H1 (cell line): Measurements from ENCODE around the gene RBM38. TPM values are rescaled to one million over a fixed set of nuclear protein-coding genes. Genes with fewer than 3 reads are reported as not detected.

Experiments
- CTCF ChIA-PET: fragments of 300-600 bp; sonication (Branson Sonifier 250); formaldehyde crosslinking; loops from one replicate; lab custom pipeline; 2021; ENCODE audit not compliant: partially characterized antibody; lab: Charles Lee
- POLR2A ChIA-PET: fragments of 300-600 bp; sonication (Branson Sonifier 250); formaldehyde crosslinking; loops from one replicate; lab custom pipeline; 2021; ENCODE audit warnings: inconsistent platforms; ENCODE audit not compliant: partially characterized antibody; lab: Charles Lee
- DNase-seq, 2 experiments: peaks; one replicate each; pipeline versions ENCODE4 v3.0.0 to v3.0.0-alpha.2; 2010 to 2022; ENCODE audit warnings: low spot score in 2 of 2, low read depth in 1 of 2, mixed read lengths in 1 of 2
- FAIRE-seq: peaks from 2 replicates; lab custom pipeline; 2011; peaks lifted over from hg19 to GRCh38; lab: Jason Lieb, UNC
- H2AFZ ChIP-seq: 2 replicates; pipeline ENCODE4 v1.8.1; 2012; ENCODE audit warnings: low read length, inconsistent platforms
- H2AK5ac ChIP-seq: 2 replicates; pipeline ENCODE4 v1.6.1; 2013; ENCODE audit warnings: low read depth, low read length
- H2BK120ac ChIP-seq: replicated peaks from 2 replicates; pipeline ENCODE3; 2013; ENCODE audit warnings: low read depth, low read length, inconsistent platforms
- H2BK12ac ChIP-seq: 2 replicates; pipeline ENCODE4 v1.6.1; 2013; ENCODE audit warnings: low read depth, low read length
- H2BK15ac ChIP-seq: 2 replicates; pipeline ENCODE4 v1.6.1; 2013; ENCODE audit warnings: low read length
- H2BK20ac ChIP-seq: 2 replicates; pipeline ENCODE4 v1.6.1; 2013; ENCODE audit warnings: low read length
- H2BK5ac ChIP-seq: 2 replicates; pipeline ENCODE4 v1.6.1; 2013; ENCODE audit warnings: low read depth, low read length
- H3K14ac ChIP-seq: 2 replicates; pipeline ENCODE4 v1.6.1; 2013; ENCODE audit warnings: inconsistent platforms; ENCODE audit not compliant: insufficient read length
- H3K18ac ChIP-seq: 2 replicates; pipeline ENCODE4 v1.6.1; 2013; ENCODE audit warnings: low read length; ENCODE audit errors: extremely low read depth
- H3K23ac ChIP-seq: 2 replicates; pipeline ENCODE4 v1.6.1; 2013; ENCODE audit warnings: inconsistent platforms; ENCODE audit not compliant: insufficient read length
- H3K23me2 ChIP-seq: 2 replicates; pipeline ENCODE4 v1.6.1; 2013; ENCODE audit warnings: low read depth, low read length
- H3K27ac ChIP-seq: 2 replicates; pipeline ENCODE4 v1.6.1; 2011; ENCODE audit warnings: low read depth, low read length, inconsistent platforms
- H3K27me3 ChIP-seq, 4 experiments: replicated peaks in 1 of 4; 1 replicate in 1 of 4; 2 replicates in 3 of 4; pipeline versions ENCODE4 v1.6.1 to v1.8.1; 2011 to 2013; ENCODE audit warnings: low read length in 3 of 4, mild to moderate bottlenecking in 3 of 4, inconsistent platforms in 2 of 4, mixed read lengths in 2 of 4, moderate library complexity in 1 of 4; ENCODE audit not compliant: control insufficient read depth in 3 of 4, insufficient read depth in 3 of 4; ENCODE audit errors: extremely low read depth in 1 of 4
- H3K36me3 ChIP-seq, 4 experiments: 2 replicates each; pipeline versions ENCODE4 v1.6.1 to v1.8.1; 2011 to 2013; ENCODE audit warnings: mild to moderate bottlenecking in 4 of 4, low read length in 3 of 4, moderate library complexity in 2 of 4, control low read depth in 1 of 4, inconsistent platforms in 1 of 4; ENCODE audit not compliant: insufficient read depth in 4 of 4, control insufficient read depth in 2 of 4
- H3K4ac ChIP-seq: replicated peaks from 2 replicates; pipeline ENCODE3; 2013; ENCODE audit warnings: low read length, low read depth, mixed read lengths, inconsistent platforms; ENCODE audit not compliant: insufficient read length
- H3K4me1 ChIP-seq, 4 experiments: replicated peaks in 1 of 4; 1 replicate in 1 of 4; 2 replicates in 3 of 4; pipeline versions ENCODE4 v1.6.1 to v1.8.1; 2011 to 2013; ENCODE audit warnings: low read length in 3 of 4, inconsistent platforms in 2 of 4, mixed read lengths in 1 of 4; ENCODE audit not compliant: insufficient read depth in 4 of 4, control insufficient read depth in 3 of 4
- H3K4me2 ChIP-seq, 2 experiments: 2 replicates each; pipeline versions ENCODE4 v1.6.1 to v1.8.1; 2011 to 2013; ENCODE audit warnings: low read depth in 2 of 2, low read length in 2 of 2, control low read depth in 1 of 2, inconsistent platforms in 1 of 2, mild to moderate bottlenecking in 1 of 2; ENCODE audit not compliant: insufficient read depth in 1 of 2
- H3K4me3 ChIP-seq, 4 experiments: fragments of 200-600, 300-600 bp in 1 of 4; sonication (generic), shearing (Covaris generic), sonication (Bioruptor Twin) in 1 of 4; 2 replicates each; pipeline versions ENCODE4 v1.5.1 to v1.8.1; 2011 to 2016; ENCODE audit warnings: low read length in 4 of 4, low read depth in 3 of 4, control low read depth in 2 of 4, inconsistent platforms in 2 of 4, mild to moderate bottlenecking in 2 of 4, mixed read lengths in 1 of 4, moderate library complexity in 1 of 4; ENCODE audit not compliant: insufficient read depth in 2 of 4; ENCODE audit errors: extremely low read depth in 1 of 4
- H3K56ac ChIP-seq: replicated peaks from 2 replicates; pipeline ENCODE3; 2013; ENCODE audit warnings: low read depth, mild to moderate bottlenecking, mixed read lengths, low read length, inconsistent platforms; ENCODE audit not compliant: insufficient read length
- H3K79me1 ChIP-seq: 2 replicates; pipeline ENCODE4 v1.6.1; 2013; ENCODE audit warnings: low read depth, low read length, control low read depth
- H3K79me2 ChIP-seq, 2 experiments: 2 replicates each; pipeline versions ENCODE4 v1.6.1 to v1.8.1; 2012 to 2013; ENCODE audit warnings: low read length in 2 of 2, mild to moderate bottlenecking in 2 of 2, inconsistent platforms in 1 of 2; ENCODE audit not compliant: insufficient read depth in 2 of 2, control insufficient read depth in 1 of 2
- H3K9ac ChIP-seq, 4 experiments: replicated peaks in 1 of 4; 1 replicate in 1 of 4; 2 replicates in 3 of 4; pipeline versions ENCODE4 v1.6.1 to v1.8.1; 2011 to 2013; ENCODE audit warnings: low read depth in 3 of 4, low read length in 3 of 4, control low read depth in 2 of 4, mild to moderate bottlenecking in 2 of 4, moderate library complexity in 2 of 4, inconsistent platforms in 1 of 4; ENCODE audit errors: extremely low read depth in 1 of 4
- H3K9me3 ChIP-seq, 2 experiments: 2 replicates each; pipeline versions ENCODE4 v1.6.1 to v1.8.1; 2012 to 2013; ENCODE audit warnings: mild to moderate bottlenecking in 2 of 2, moderate library complexity in 2 of 2, control low read depth in 1 of 2, inconsistent platforms in 1 of 2, low read depth in 1 of 2, low read length in 1 of 2, mixed read lengths in 1 of 2; ENCODE audit not compliant: insufficient read depth in 2 of 2
- H4K20me1 ChIP-seq, 2 experiments: replicated peaks in 1 of 2; 2 replicates each; pipeline versions ENCODE3 to v1.8.1; 2011 to 2013; ENCODE audit warnings: inconsistent platforms in 2 of 2, low read length in 2 of 2, mild to moderate bottlenecking in 1 of 2; ENCODE audit not compliant: insufficient read depth in 2 of 2, control insufficient read depth in 1 of 2
- H4K5ac ChIP-seq: 2 replicates; pipeline ENCODE4 v1.6.1; 2013; ENCODE audit warnings: low read length, low read depth, mixed read lengths, inconsistent platforms; ENCODE audit not compliant: insufficient read length
- H4K8ac ChIP-seq: 2 replicates; pipeline ENCODE4 v1.8.0; 2013; ENCODE audit warnings: mild to moderate bottlenecking, moderate library complexity, low read length, inconsistent platforms; ENCODE audit not compliant: insufficient read depth; ENCODE audit errors: extremely low read depth
- H4K91ac ChIP-seq: replicated peaks from 2 replicates; pipeline ENCODE3; 2013; ENCODE audit warnings: low read length, mixed read lengths, inconsistent platforms; ENCODE audit not compliant: insufficient read length
- HDAC6 ChIP-seq: IDR thresholded peaks from one replicate; pipeline ENCODE4 v1.7.1; 2012; ENCODE audit warnings: low read depth, mild to moderate bottlenecking, inconsistent platforms, low read length, moderate library complexity
- POLR2A ChIP-seq, 2 experiments: IDR thresholded peaks; 1 replicate in 1 of 2; 2 replicates in 1 of 2; pipeline ENCODE4 v1.6.1; 2011; ENCODE audit warnings: low read depth in 2 of 2, low read length in 2 of 2, mild to moderate bottlenecking in 2 of 2; ENCODE audit errors: control extremely low read depth in 1 of 2
- RAD21 ChIP-seq, 2 experiments: IDR thresholded peaks in 1 of 2; conservative IDR thresholded peaks in 1 of 2; 2 replicates each; pipeline ENCODE4 v1.6.1; 2011; ENCODE audit warnings: low read depth in 2 of 2, low read length in 2 of 2, improper control_type of control experiment in 1 of 2, inconsistent platforms in 1 of 2, mild to moderate bottlenecking in 1 of 2, moderate library complexity in 1 of 2
- SAP30 ChIP-seq: fragments of 300-600 bp; sonication (generic); IDR thresholded peaks from 2 replicates; pipeline ENCODE4 v1.7.1; 2012; ENCODE audit warnings: low read length, moderate library complexity, mild to moderate bottlenecking, inconsistent platforms; ENCODE audit not compliant: insufficient read depth, insufficient replicate concordance
- SP1 ChIP-seq: IDR thresholded peaks from 2 replicates; pipeline ENCODE4 v1.6.1; 2011; ENCODE audit warnings: low read depth, low read length
- WGBS, 2 experiments: shearing (Covaris generic) in 1 of 2; methylation state at CpG; one replicate each; pipeline versions ENCODE4 v1.1.6 to v1.1.7; 2013 to 2015; ENCODE audit warnings: low lambda C conversion rate in 2 of 2, mixed read lengths in 2 of 2, inconsistent platforms in 1 of 2, low coverage in 1 of 2, missing lambda C conversion rate in 1 of 2; ENCODE audit not compliant: insufficient replicate concordance in 2 of 2, insufficient coverage in 1 of 2, insufficient read length in 1 of 2; ENCODE audit errors: extremely low coverage in 1 of 2, missing lambda C conversion rate in 1 of 2; 5-methylcytosine and 5-hydroxymethylcytosine counted together
- polyA plus RNA-seq, 7 experiments: library from polyadenylated mRNA; depleted of rRNA in 3 of 7; stranded (reverse) in 5 of 7; unstranded in 2 of 7; fragments of >200 nt in 5 of 7; fragments of 200-250 nt in 2 of 7; gene quantifications; 1 replicate in 5 of 7; 2 replicates in 1 of 7; 4 replicates in 1 of 7; pipeline versions ENCODE4 v1.2.1 to v1.2.3, GENCODE V29; 2011 to 2013; ENCODE audit warnings: missing spikeins in 2 of 7, mixed read lengths in 2 of 7
- total RNA-seq: library from RNA; stranded (reverse); fragmentation: NEBNext Ultra II Directional; extraction: Animal tissue kit (Norgen Biotek cat#: 25700); gene quantifications from 2 replicates; pipeline ENCODE4 v1.2.1, GENCODE V29; 2021
- TF ChIP-seq, protein P1 (sequence below): IDR thresholded peaks from 2 replicates; pipeline ENCODE4 v1.6.1; 2012; ENCODE audit warnings: inconsistent platforms

Gene RBM38
- total and polyA plus RNA-seq, 2 of the 8 experiments (the other 6 are each of a cell fraction or from before 2014, with no cell fraction given): 57.7 to 109 TPM

DNA sequence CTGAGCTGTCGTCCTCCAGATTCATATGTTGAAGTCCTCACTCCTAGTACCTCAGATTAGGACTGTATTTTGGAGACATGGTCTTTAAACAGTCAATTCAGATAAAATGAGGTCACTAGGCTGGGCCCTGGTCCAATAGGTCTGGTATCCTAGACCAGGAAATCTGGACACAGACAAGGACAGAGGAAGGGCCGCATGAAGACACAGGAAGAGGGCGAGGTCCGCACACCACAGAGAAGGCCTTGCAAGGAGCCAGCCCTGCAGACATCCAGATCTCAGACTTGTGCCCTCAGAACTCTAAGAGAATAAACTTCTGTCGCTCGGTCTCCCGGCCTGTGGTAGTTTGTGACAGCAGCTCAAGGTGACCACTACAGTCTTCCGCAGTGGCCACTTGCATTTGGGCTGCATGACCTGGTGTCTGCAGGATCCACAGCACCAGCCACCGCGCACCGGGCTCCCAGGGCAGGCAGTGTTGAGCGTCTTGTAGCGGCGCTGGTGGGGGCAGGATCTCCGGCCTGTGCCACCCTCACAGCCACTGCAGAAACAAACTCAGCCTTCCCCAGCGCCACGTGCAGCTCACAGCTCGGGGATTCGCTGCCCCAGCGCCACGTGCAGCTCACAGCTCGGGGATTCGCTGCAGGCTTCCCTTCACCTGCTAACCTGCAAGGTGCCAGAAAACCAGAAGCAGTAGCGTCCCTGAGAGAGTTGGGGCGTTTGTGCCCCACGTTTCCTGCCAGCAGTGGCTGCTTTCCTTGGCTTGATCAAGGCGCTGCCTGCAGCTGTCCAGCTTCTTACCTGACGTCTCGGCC is 6.0 kb upstream of the RBM38 start:
- no peaks in the 10 kb centered on the region for H3K9me3 ChIP-seq
- H2BK12ac ChIP-seq: no peak overlapping the region
- CTCF ChIA-PET: interaction anchor here (0.9 to 2.2 kb wide), 6 partner anchors 9 to 50 kb away, joined by 3 to 6 read pairs (median 4); no protein-coding TSS in a partner anchor
- POLR2A ChIA-PET: no interaction called here
- H2AK5ac ChIP-seq: no peak overlapping the region
- H3K27ac ChIP-seq: no peak overlapping the region
- no peaks in the 10 kb centered on the region for H3K79me2 ChIP-seq
- peaks cover 0 to 7% (median 7%) of the 10 kb centered on the region in 4 experiments; a peak in 5 of 7 replicates for H3K4me1 ChIP-seq
- H3K4me2 ChIP-seq: no peak overlapping the region
- no peak overlapping the region for H2BK20ac ChIP-seq
- peaks cover 0 to 4% (median 1%) of the 10 kb centered on the region in 4 experiments; a peak in 4 of 7 replicates for H3K27me3 ChIP-seq
- no peak overlapping the region for H3K9ac ChIP-seq
- FAIRE-seq: no peak
- H3K23ac ChIP-seq: no peak overlapping the region
- H4K5ac ChIP-seq: no peak overlapping the region
- no peak overlapping the region for H3K18ac ChIP-seq
- no peak overlapping the region for H2AFZ ChIP-seq
- H3K79me1 ChIP-seq: no peaks in the 10 kb centered on the region; the same call in 1 of the 2 replicates
- H2BK5ac ChIP-seq: no peak overlapping the region
- no peak overlapping the region for H2BK15ac ChIP-seq
- no peak overlapping the region for H3K4ac ChIP-seq
- H3K56ac ChIP-seq: no peak overlapping the region
- peaks cover 3% of the 10 kb centered on the region; the same call in 1 of the 2 replicates for H3K23me2 ChIP-seq
- H2BK120ac ChIP-seq: no peak overlapping the region
- no peak overlapping the region for H3K14ac ChIP-seq
- H3K4me3 ChIP-seq: no peak overlapping the region
- no peak overlapping the region for H4K8ac ChIP-seq
- H4K91ac ChIP-seq: no peak overlapping the region
- WGBS, 2 experiments: 94% methylated on average over 29 of the region's 29 CpGs; no CpG with 5 or more reads in 1 of the 2 experiments
- H3K36me3 ChIP-seq: no peaks in the 10 kb centered on the region
- peaks cover 0 to 3% of the 10 kb centered on the region in 2 experiments for H4K20me1 ChIP-seq
- no peak for DNase-seq
- TF ChIP-seq HDAC6: no peak
- TF ChIP-seq, protein P1, sequence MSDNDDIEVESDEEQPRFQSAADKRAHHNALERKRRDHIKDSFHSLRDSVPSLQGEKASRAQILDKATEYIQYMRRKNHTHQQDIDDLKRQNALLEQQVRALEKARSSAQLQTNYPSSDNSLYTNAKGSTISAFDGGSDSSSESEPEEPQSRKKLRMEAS: no peak
- no peak for TF ChIP-seq POLR2A (IDR thresholded peaks at IDR 0.05; ENCODE audit: control extremely low read depth in 1 of 2, low read depth in 2 of 2, low read length in 2 of 2)
- no peak for TF ChIP-seq RAD21 (IDR thresholded peaks at IDR 0.05 in 1 of 2, conservative IDR thresholded peaks at IDR 0.05 in 1 of 2; ENCODE audit: low read depth in 2 of 2, low read length in 2 of 2)
- no peak for TF ChIP-seq SP1
- TF ChIP-seq SAP30: no peak
